ENCODE measurements around the gene MR1.

The MR1 gene

GRCh38 chr1:181033799-181034451 lies at the start of gene MR1:
Gene MR1, plus strand, starts transcription at chr1:181033983. Its CDS starts 25 bp downstream, at chr1:181034008.
- DNase-seq (ENCODE audit: low spot score), result peak; percentile 66

- DNase-seq (ENCODE audit: low spot score), result no peak
Observed at GRCh38 chr1:180988253-180988752, 45.5 kb upstream of the MR1 start.

GRCh38 chr1:180994262-180994661 lies 39.5 kb upstream of the MR1 start:
- DNase-seq (ENCODE audit: low spot score), result no peak

GRCh38 chr1:180997843-180998504 lies 35.8 kb upstream of the MR1 start:
- no peak for DNase-seq (ENCODE audit: low spot score)

DNA sequence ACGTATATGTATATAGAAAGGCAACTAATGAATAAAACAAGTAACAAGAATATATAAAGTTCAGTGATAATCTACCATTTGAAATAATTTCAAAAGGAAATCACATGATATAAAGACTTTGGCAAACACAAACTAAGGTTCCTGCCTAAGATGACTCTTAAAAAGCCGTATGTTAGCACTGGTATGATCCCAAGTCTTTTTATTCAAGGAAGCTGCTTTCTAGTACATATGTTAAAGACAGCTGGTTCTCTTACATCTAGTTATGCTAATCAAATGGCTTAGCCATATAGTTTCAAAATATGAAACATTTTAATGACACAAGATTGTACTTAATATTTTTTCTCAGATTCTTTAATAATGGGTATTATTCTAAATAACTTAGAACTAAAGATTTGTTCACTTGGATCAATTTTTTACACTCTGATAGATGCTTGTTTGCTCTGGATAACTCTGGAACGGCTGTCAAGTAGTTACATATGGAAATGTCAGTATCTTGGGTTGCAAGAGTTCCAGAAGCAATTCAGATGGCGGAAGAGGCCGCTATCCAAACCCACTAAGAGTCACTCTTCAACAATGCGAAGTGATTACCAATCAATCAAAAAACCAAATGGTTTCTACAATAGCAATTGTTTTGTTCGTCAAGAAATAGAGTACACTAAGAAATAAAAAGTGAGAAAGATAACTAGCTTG lies 32.5 kb upstream of the MR1 start:
- DNase-seq (ENCODE audit: low spot score), result no peak

GRCh38 chr1:181002582-181003172 lies 31.1 kb upstream of the MR1 start:
- DNase-seq (ENCODE audit: low spot score), result no peak

DNA sequence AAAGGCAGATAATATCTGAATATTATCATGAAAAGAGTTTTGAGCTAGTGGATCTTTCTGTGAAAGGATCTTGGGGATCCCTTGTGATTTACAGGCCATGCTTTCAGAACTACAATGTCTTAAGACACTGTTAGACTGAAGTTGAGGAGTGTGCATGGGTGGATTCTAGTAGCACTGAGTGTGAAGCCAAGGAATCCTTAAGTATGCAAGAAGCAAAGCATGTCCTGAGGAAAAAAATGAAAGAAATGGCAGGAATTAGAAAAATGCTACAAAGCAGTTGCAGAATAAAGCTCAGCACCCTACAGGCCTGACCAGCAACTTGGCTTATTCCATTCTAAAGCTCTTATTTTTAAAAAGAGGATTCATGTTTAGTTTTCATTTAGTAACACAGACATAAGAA lies 23.0 kb upstream of the MR1 start:
- no peak for DNase-seq (ENCODE audit: low spot score)

GRCh38 chr1:181011301-181012202 lies 22.2 kb upstream of the MR1 start:
- DNase-seq (ENCODE audit: low spot score), result no peak

DNA sequence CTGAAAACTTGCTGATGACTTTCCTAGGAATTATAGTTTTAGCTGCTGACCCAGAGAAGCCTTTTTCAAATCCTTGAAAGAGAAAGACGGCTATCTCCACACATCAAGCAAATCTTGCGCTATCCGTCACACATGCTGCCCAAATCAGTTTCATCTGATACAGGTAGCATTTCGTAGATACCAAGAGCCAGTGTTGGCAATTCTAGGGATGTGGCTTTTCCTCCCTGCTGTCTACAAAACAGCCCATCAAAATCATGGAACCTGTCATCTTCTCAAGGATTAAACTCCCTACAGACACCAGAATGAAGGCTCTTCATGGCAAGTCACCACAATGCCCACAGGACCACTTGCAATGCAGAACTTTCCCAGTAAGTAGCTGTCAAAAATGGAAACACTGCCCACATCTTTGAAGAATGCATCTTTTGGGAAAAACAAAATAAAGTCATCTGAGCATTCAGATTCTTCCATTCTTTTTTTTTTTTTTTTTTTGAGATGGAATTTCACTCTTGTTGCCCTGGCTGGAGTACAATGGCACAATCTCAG lies 21.5 kb upstream of the MR1 start:
- no peak for DNase-seq (ENCODE audit: low spot score)

DNA sequence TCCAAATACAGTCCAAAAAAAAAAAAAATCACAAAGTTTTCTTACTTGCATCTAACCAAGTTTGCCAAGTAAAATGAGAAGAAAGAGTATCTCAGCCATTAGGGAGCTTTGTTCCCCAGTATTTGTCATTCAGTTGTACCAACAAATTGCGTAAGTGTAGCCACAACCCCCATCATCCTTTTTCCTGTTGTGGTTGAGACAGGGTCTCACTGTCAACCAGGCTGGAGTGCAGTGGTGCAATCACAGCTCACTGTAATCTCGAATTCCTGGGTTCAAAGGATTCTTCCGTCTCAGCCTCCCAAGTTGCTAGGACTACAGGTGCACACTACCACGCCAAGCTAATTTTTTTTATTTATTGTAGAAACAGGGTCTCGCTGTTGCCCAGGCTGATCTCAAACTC lies 20.6 kb upstream of the MR1 start:
- no peak for DNase-seq (ENCODE audit: low spot score)

- DNase-seq (ENCODE audit: low spot score), result no peak
Observed at GRCh38 chr1:181014477-181015250, 19.1 kb upstream of the MR1 start.

DNA sequence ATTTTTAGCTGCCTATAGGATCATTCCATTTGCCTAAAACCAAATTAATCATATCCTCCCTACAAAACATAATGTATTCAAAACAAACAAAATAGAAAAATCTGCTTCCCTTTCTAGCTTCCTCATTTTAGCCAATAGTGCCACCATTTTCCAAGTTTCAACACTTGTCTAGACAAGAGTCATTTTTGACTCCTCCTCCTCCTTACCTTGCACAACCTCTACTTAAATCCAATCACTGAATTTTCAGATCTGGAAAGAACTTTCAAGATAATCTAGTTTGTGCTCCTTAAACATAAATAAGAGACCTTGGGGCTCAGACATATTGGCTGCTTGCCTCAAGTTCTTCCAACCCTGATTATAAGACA lies 18.6 kb upstream of the MR1 start:
- DNase-seq (ENCODE audit: low spot score), result no peak

DNA sequence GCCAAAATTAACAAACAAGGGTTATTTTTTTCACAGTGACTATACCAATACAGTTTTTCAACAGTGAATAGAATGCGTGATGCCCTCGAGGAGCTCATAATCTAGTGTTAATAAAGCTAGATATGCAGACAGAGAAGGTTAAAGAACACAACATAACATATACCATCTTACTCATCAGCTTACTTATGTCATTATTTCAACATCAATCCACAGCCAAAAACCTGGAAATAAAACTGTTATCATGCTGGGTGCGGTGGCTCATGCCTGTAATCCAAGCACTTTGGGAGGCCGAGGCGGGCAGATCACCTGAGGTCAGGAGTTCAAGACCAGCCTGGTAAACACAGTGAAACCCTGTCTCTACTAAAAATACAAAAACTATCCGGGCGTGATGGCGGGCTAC lies 17.2 kb upstream of the MR1 start:
- no peak for DNase-seq (ENCODE audit: low spot score)

DNA sequence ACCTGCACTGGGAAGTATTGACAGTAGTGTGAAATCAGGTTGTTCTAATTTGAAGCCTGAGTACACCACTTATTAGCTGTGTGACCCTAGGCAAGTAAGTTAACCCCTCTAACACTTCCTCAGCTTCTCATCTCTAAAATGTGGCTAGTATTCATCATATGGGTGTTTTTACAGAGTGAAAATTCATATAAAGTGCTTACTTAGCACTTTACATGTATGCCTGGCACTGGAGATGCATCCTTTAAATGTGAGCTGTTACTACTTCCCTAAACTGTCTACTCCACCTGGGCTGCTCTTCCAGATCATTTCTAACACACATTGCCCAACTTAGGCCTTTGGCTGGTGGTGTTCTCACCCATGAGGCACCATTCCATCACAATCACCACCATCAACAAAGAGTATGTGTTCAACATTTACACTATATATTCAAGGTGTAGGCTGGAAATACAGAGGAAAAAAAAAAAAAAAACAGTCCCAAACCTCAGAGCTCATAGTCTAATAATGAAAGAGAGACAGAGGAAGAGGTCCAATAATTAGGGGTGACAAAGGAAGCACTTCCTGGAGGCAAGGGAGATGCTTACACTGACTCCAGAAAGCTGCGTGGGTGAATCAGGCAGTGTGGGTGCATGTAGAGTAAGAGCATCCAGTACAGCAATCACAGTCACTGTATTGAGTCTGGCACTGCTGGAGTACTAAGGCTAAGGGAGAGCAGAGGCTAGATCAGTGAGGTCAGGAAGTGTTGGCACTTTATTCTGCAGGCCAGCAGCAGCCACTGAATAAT lies 14.7 kb upstream of the MR1 start:
- DNase-seq (ENCODE audit: low spot score), result no peak

GRCh38 chr1:181021159-181021558 lies 12.6 kb upstream of the MR1 start:
- DNase-seq (ENCODE audit: low spot score), result no peak

DNA sequence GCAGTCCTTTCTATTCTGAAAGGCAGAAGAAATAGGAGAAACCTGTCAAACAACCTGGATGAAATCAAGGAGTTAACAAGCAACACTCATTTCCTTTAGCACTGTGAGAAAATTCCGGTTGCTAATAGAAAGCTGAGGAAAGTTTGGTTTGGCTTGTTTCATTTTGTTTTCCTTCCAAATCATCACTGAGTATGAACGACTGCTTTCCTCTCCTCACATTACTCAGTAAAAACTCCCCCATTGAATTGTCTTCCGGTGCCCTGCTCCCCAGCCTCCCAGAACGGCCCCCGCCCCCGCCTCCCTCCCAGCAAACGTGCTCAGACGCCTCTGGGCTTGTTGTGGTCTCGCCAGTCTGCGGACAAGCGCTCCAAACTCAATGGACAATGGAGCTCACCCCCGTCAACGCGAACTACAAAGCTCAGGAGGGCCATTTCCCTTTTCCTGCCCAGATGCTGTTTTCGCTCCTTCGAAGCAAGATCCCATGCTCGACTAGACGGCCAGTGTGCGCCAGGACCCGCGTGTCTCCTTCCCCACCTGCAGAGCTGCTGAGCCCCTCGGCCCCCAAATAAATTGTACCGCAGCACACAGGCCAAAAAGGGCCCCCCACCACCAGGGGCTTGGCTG lies 11.9 kb upstream of the MR1 start:
- peak; percentile 67 for DNase-seq (ENCODE audit: low spot score)

- DNase-seq (ENCODE audit: low spot score), result no peak
Observed at GRCh38 chr1:181023265-181024057, 10.3 kb upstream of the MR1 start.

DNA sequence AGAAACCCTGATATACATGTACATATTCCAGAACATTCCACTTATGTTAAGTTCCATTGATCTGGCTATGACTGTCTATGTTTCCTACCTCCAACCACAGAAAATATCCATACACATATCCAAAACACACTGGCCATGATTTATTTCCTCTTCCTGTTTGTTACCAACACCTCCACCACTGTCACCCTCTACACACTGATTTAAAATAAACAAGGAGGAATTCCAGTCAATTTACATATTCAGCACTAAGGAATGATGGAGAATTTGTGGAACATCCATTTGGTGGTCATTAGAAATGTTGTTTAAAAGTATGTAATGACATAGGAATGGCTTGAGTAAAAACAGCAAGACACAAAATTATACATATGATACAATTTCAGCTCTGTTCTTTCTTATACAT lies 5.6 kb upstream of the MR1 start:
- no peak for DNase-seq (ENCODE audit: low spot score)

- DNase-seq (ENCODE audit: low spot score), result no peak
Observed at GRCh38 chr1:181028615-181029014, 5.2 kb upstream of the MR1 start.

Measured in iPS-NIHi11 (cell line).